GM18873 (cell line): Measurements from ENCODE around the gene CEP295NL.
"Not testable (repeated sequence)": the region's sequence is repeated elsewhere in the genome, so short reads cannot be mapped to it uniquely, and the experiment has no call there.

Source experiments
- ATAC-seq: cut with Tn5 transposase; IDR thresholded peaks from one replicate; pipeline ENCODE4 v1.9.1; 2021; ENCODE audit warnings: mild to moderate bottlenecking, moderate library complexity, moderate number of reproducible peaks; ENCODE audit not compliant: unreplicated experiment, low FRiP score

The CEP295NL gene

GRCh38 chr17:78910497-78911284 is 7.7 kb upstream of the CEP295NL start:
- no peak for ATAC-seq

GRCh38 chr17:78908426-78908825 is 5.4 kb upstream of the CEP295NL start:
- ATAC-seq: no peak

GRCh38 chr17:78905541-78905940 is 2.5 kb upstream of the CEP295NL start:
- ATAC-seq: no peak

- no peak for ATAC-seq
Measured at GRCh38 chr17:78905116-78905515, 2.1 kb upstream of the CEP295NL start.

- ATAC-seq: no peak
Measured at GRCh38 chr17:78904371-78904770, 1.4 kb upstream of the CEP295NL start.

- not testable (repeated sequence) for ATAC-seq
Measured at GRCh38 chr17:78902231-78902630, 770 bp downstream of the CEP295NL start.

GRCh38 chr17:78901806-78902205 is 1.2 kb downstream of the CEP295NL start:
- no peak for ATAC-seq

- no peak for ATAC-seq
Measured at GRCh38 chr17:78900816-78901215, 2.2 kb downstream of the CEP295NL start.

GRCh38 chr17:78899361-78900260 is 3.4 kb downstream of the CEP295NL start:
- no peak for ATAC-seq

GRCh38 chr17:78898947-78899346 is 4.1 kb downstream of the CEP295NL start:
- no peak for ATAC-seq

GRCh38 chr17:78898075-78898836 is 4.7 kb downstream of the CEP295NL start:
- ATAC-seq: no peak

- ATAC-seq: no peak
Measured at GRCh38 chr17:78897664-78898047, 5.3 kb downstream of the CEP295NL start.

GRCh38 chr17:78896834-78897663 is 6.0 kb downstream of the CEP295NL start:
- ATAC-seq: no peak

GRCh38 chr17:78896091-78896833 is 6.7 kb downstream of the CEP295NL start:
- no peak for ATAC-seq

- no peak for ATAC-seq
Measured at GRCh38 chr17:78895322-78895721, 7.7 kb downstream of the CEP295NL start.

GRCh38 chr17:78893684-78894083 is 9.3 kb downstream of the CEP295NL start:
- ATAC-seq: no peak

GRCh38 chr17:78892936-78893379 is 10.0 kb downstream of the CEP295NL start:
- ATAC-seq: no peak

- no peak for ATAC-seq
Measured at GRCh38 chr17:78892520-78892919, 10.5 kb downstream of the CEP295NL start.

GRCh38 chr17:78892062-78892456 is 10.9 kb downstream of the CEP295NL start:
- no peak for ATAC-seq
